IMR-90 (cell line): ENCODE data around the gene CNPY3. TPM values are rescaled to one million over a fixed set of nuclear protein-coding genes. Genes with fewer than 3 reads are reported as not detected.
A peak's percentile ranks its signal among the peaks of the same experiment; 100 is the strongest.

Experiments
- ATAC-seq: fragments of 200-7000 bp; cut with Tn5 transposase; 2 replicates; pipeline ENCODE4 v1.9.1; 2020; ENCODE audit warnings: low read depth, mild to moderate bottlenecking, moderate library complexity
- BruUV-seq: library from RNA; stranded (reverse); fragments of 400-500 nt; replicated peaks from 2 replicates; lab custom pipeline; 2021; lab: Mats Ljungman, UMichigan
- CTCF ChIA-PET: fragments of 300-600 bp; formaldehyde crosslinking; extraction: SDS; loops from one replicate; lab custom pipeline; 2021; ENCODE audit warnings: antibody characterized with exemption; lab: Yijun Ruan, JAX
- POLR2A ChIA-PET: fragments of 300-600 bp; sonication (Branson Sonifier 250); formaldehyde crosslinking; loops from one replicate; lab custom pipeline; 2022; ENCODE audit warnings: antibody characterized with exemption; ENCODE audit not compliant: unreplicated experiment; lab: Charles Lee
- DNase-seq: peaks from one replicate; pipeline ENCODE4 v3.0.0; 2013
- H2AFZ ChIP-seq: replicated peaks from 2 replicates; pipeline ENCODE3; 2013; ENCODE audit warnings: low read length, mild to moderate bottlenecking; ENCODE audit not compliant: poor library complexity
- H2AK5ac ChIP-seq: 2 replicates; pipeline ENCODE4 v1.6.1; 2013; ENCODE audit warnings: low read depth, low read length, inconsistent platforms
- H2AK9ac ChIP-seq: replicated peaks from 2 replicates; pipeline ENCODE3; 2013; ENCODE audit warnings: mild to moderate bottlenecking, low read depth, low read length, moderate library complexity; ENCODE audit not compliant: poor library complexity
- H2BK120ac ChIP-seq: 2 replicates; pipeline ENCODE4 v1.6.1; 2013; ENCODE audit warnings: low read depth, low read length, inconsistent platforms
- H2BK15ac ChIP-seq: 3 replicates; pipeline ENCODE4 v1.6.1; 2013; ENCODE audit warnings: low read depth, low read length, inconsistent platforms
- H2BK20ac ChIP-seq: 2 replicates; pipeline ENCODE4 v1.6.1; 2013; ENCODE audit warnings: low read depth, mild to moderate bottlenecking, inconsistent platforms, low read length, moderate library complexity
- H2BK5ac ChIP-seq: 2 replicates; pipeline ENCODE4 v1.6.1; 2013; ENCODE audit warnings: mild to moderate bottlenecking, low read depth, low read length, inconsistent platforms; ENCODE audit not compliant: poor library complexity, severe bottlenecking
- H3K14ac ChIP-seq: replicated peaks from 2 replicates; pipeline ENCODE4 v1.6.1; 2013; ENCODE audit warnings: low read depth, low read length, inconsistent platforms
- H3K18ac ChIP-seq: 2 replicates; pipeline ENCODE4 v1.6.1; 2013; ENCODE audit warnings: low read depth, low read length, control low read depth
- H3K23ac ChIP-seq: 2 replicates; pipeline ENCODE4 v1.6.1; 2013; ENCODE audit warnings: low read depth, low read length, inconsistent platforms
- H3K27ac ChIP-seq: 2 replicates; pipeline ENCODE4 v1.5.1; 2013; ENCODE audit warnings: mild to moderate bottlenecking, control low read depth, low read length; ENCODE audit not compliant: insufficient read depth
- H3K27me3 ChIP-seq: 2 replicates; pipeline ENCODE4 v1.6.1; 2013; ENCODE audit warnings: low read length; ENCODE audit not compliant: control insufficient read depth, insufficient read depth
- H3K36me3 ChIP-seq: 2 replicates; pipeline ENCODE4 v1.6.1; 2013; ENCODE audit warnings: low read length, mixed read lengths; ENCODE audit not compliant: control insufficient read depth, insufficient read depth
- H3K4ac ChIP-seq: 2 replicates; pipeline ENCODE4 v1.6.1; 2013; ENCODE audit warnings: low read depth, low read length, inconsistent platforms
- H3K4me1 ChIP-seq: 2 replicates; pipeline ENCODE4 v1.6.1; 2013; ENCODE audit warnings: low read length, mixed read lengths; ENCODE audit not compliant: control insufficient read depth, insufficient read depth
- H3K4me2 ChIP-seq: 2 replicates; pipeline ENCODE4 v1.6.1; 2013; ENCODE audit warnings: low read depth, mild to moderate bottlenecking, control low read depth, low read length, moderate library complexity
- H3K4me3 ChIP-seq: 2 replicates; pipeline ENCODE4 v1.5.1; 2013; ENCODE audit warnings: low read depth, mild to moderate bottlenecking, control low read depth, low read length, moderate library complexity; ENCODE audit not compliant: insufficient read depth
- H3K56ac ChIP-seq: 2 replicates; pipeline ENCODE4 v1.6.1; 2013; ENCODE audit warnings: low read length, inconsistent platforms; ENCODE audit not compliant: insufficient read depth; ENCODE audit errors: extremely low read depth
- H3K79me1 ChIP-seq, 2 experiments: 2 replicates each; pipeline ENCODE4 v1.6.1; 2013; ENCODE audit warnings: low read length in 2 of 2, inconsistent platforms in 1 of 2, low read depth in 1 of 2
- H3K9ac ChIP-seq: 2 replicates; pipeline ENCODE4 v1.6.1; 2013; ENCODE audit warnings: low read depth, low read length, control low read depth
- H3K9me1 ChIP-seq: 2 replicates; pipeline ENCODE4 v1.6.1; 2013; ENCODE audit warnings: low read length, inconsistent platforms; ENCODE audit not compliant: insufficient read depth
- H3K9me3 ChIP-seq: 2 replicates; pipeline ENCODE4 v1.6.1; 2013; ENCODE audit warnings: low read length; ENCODE audit not compliant: control insufficient read depth, insufficient read depth
- H4K20me1 ChIP-seq: 2 replicates; pipeline ENCODE4 v1.6.1; 2013; ENCODE audit warnings: low read length, inconsistent platforms; ENCODE audit not compliant: insufficient read depth
- H4K5ac ChIP-seq: 2 replicates; pipeline ENCODE4 v1.6.1; 2013; ENCODE audit warnings: mild to moderate bottlenecking, low read depth, low read length, control low read depth
- H4K8ac ChIP-seq, 2 experiments: 2 replicates each; pipeline ENCODE4 v1.6.1; 2013; ENCODE audit warnings: low read depth in 2 of 2, low read length in 2 of 2, control low read depth in 1 of 2, inconsistent platforms in 1 of 2
- H4K91ac ChIP-seq: 2 replicates; pipeline ENCODE4 v1.6.1; 2013; ENCODE audit warnings: low read depth, low read length, inconsistent platforms; ENCODE audit not compliant: insufficient read depth
- CTCF ChIP-seq: conservative IDR thresholded peaks from 2 replicates; pipeline ENCODE4 v1.5.1; 2012; ENCODE audit warnings: mild to moderate bottlenecking, low read depth, low read length, improper control_type of control experiment
- FOS ChIP-seq: fragments of 150-350 bp; IDR thresholded peaks from 2 replicates; pipeline ENCODE4 v1.6.1; 2016; ENCODE audit warnings: low read depth, low read length
- WGBS, 2 experiments: methylation state at CpG; one replicate each; pipeline versions ENCODE4 v1.1.5 to v1.1.7; 2013; ENCODE audit warnings: missing lambda C conversion rate in 2 of 2; ENCODE audit not compliant: insufficient read length in 1 of 2; ENCODE audit errors: extremely low coverage in 2 of 2; 5-methylcytosine and 5-hydroxymethylcytosine counted together
- dilution Hi-C: fragments of 300-500 bp; cut with HindIII; formaldehyde crosslinking; loops from one replicate; pipeline ENCODE4 v1.14.3; 2018; ENCODE audit warnings: low sequenced_read_pairs; ENCODE audit not compliant: unreplicated experiment
- in situ Hi-C: fragments of 300-500 bp; cut with MboI; formaldehyde crosslinking; loops from 3 replicates; pipeline ENCODE4 v1.14.3; 2019; ENCODE audit warnings: low sequenced_read_pairs, inconsistent platforms, mixed read lengths
- intact Hi-C: fragments of 100-400 bp; cut with micrococcal nuclease; formaldehyde crosslinking; loops from 2 replicates; pipeline ENCODE4 v1.10.0; 2022
- polyA plus RNA-seq, 3 experiments: library from polyadenylated mRNA; depleted of rRNA; stranded (reverse); fragments of >200 nt; gene quantifications; 2 replicates each; pipeline ENCODE4 v1.2.3, GENCODE V29; 2012; ENCODE audit warnings: low replicate concordance in 1 of 3
- total RNA-seq: library from RNA; depleted of rRNA; stranded (reverse); fragments of >200 nt; gene quantifications from 2 replicates; pipeline ENCODE4 v1.2.3, GENCODE V29; 2012

The CNPY3 gene
- total and polyA plus RNA-seq, 2 of the 4 experiments (the other 2 are of a cell fraction), result 13.3 to 39.2 TPM

GRCh38 chr6:42929821-42930360, 611 bp downstream of the CNPY3 start:
- Histone ChIP-seq H2AK9ac (peak overlapping the region; percentile 92), H2BK5ac (peak overlapping the region; percentile 80), H3K9me3 (no peaks in the 10 kb centered on the region), H3K4me1 (peaks cover 7% of the 10 kb centered on the region), H2BK120ac (peak overlapping the region; percentile 17; the same call in 1 of the 2 replicates), H3K27ac (peak overlapping the region; percentile 82), H3K9ac (peak overlapping the region; percentile 66), H3K23ac (peak overlapping the region; percentile 77; the same call in 1 of the 2 replicates), H4K8ac (peak overlapping the region; percentile 36 to 81; a peak in 3 of 4 replicates), H3K4me2 (peak overlapping the region; percentile 87), H3K18ac (peak overlapping the region; percentile 40), H4K91ac (peak overlapping the region; percentile 7), H3K4ac (peak overlapping the region; percentile 88), H3K14ac (peak overlapping the region; percentile 82), H2AK5ac (peak overlapping the region; percentile 45; the same call in 1 of the 2 replicates), H3K56ac (peak overlapping the region; percentile 80), H4K20me1 (peaks cover 3% of the 10 kb centered on the region; the same call in 1 of the 2 replicates), H2BK20ac (no peak overlapping the region), H3K27me3 (no peaks in the 10 kb centered on the region), H4K5ac (peak overlapping the region; percentile 46), H3K79me1 (peaks cover 29 to 42% of the 10 kb centered on the region in 2 experiments), H3K9me1 (0 out of 2 replicates have a peak, but pooled peaks cover 4% of the 10 kb centered on the region), H3K36me3 (peaks cover 3% of the 10 kb centered on the region; the same call in 1 of the 2 replicates), H3K4me3 (peak overlapping the region; percentile 74), H2AFZ (peak overlapping the region; percentile 95), H2BK15ac (peak overlapping the region; percentile 39; the same call in 1 of the 3 replicates)
- no TSS peak for BruUV-seq
- dilution Hi-C loops (no loop called here), in situ Hi-C loops (loop anchor here (5.0 kb wide), 1 partner anchor 47 kb away; the partner anchor contains the start of gene PEX6), intact Hi-C loops (loop anchor here (2.0 kb wide), 1 partner anchor 49 kb away; the partner anchor contains the start of gene PEX6)
- CTCF ChIA-PET, result interaction anchor here (0.5 kb wide), 1 partner anchor 173 kb away, joined by 3 read pairs; no protein-coding TSS in a partner anchor
- WGBS, 2 experiments, result 0% methylated on average over 4 of the region's 16 CpGs; no CpG with 5 or more reads in 1 of the 2 experiments
- peak; percentile 28 for ATAC-seq
- TF ChIP-seq CTCF (no peak), FOS (peak; percentile 56; the same call in 1 of the 2 replicates)
- DNase-seq, result peak; percentile 82
- POLR2A ChIA-PET, result interaction anchor here (0.6 to 1.3 kb wide), 6 partner anchors 11 to 152 kb away, joined by 3 to 4 read pairs (median 4); partner anchors contain the start of genes PPP2R5D and RRP36
